GM19455 (cell line): ENCODE results near the gene SEMA5A.
"Not testable (repeated sequence)": the region's sequence is repeated elsewhere in the genome, so short reads cannot be mapped to it uniquely, and the experiment has no call there.

ENCODE experiments used
- ATAC-seq: cut with Tn5 transposase; IDR thresholded peaks from one replicate; pipeline ENCODE4 v1.9.1; 2021; ENCODE audit not compliant: unreplicated experiment

Gene SEMA5A

DNA sequence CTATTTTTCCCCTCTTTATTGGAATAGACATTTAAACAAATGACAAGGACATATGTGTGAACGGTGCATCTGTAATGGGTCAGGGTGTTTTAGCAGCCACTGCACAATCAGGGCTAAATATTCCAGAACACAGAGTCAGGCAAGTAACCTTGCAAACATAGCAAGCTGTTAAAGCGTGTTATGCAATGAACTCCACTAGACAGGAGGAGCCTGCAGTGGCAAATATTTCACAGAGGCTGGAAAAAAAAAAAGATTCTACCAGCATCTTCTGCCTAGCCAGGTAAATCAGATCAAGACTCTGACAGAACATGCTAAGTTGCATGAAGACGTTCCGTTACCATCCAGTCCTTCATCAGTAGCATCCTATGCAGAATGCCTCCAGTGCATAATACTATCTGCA, 171.8 kb downstream of the SEMA5A start:
- ATAC-seq, result no peak

DNA sequence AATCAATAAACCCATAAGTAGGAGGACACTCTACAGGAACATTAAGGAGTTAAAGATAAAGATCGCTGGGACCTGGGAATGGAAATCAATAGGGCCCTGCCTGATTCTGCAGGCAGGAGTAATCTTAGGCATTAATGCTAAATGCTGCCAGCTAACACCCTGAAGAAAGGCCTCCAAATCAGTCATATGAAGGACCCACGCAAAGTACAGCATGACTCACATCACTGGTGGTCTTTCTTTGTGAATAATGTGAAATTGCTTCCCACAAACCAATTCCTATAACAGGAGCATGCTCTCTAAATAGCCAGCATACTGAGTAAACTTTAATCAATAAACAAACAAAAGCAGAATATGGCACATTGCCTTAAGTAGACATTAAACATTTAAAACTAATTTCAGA, 172.3 kb downstream of the SEMA5A start:
- no peak for ATAC-seq

DNA sequence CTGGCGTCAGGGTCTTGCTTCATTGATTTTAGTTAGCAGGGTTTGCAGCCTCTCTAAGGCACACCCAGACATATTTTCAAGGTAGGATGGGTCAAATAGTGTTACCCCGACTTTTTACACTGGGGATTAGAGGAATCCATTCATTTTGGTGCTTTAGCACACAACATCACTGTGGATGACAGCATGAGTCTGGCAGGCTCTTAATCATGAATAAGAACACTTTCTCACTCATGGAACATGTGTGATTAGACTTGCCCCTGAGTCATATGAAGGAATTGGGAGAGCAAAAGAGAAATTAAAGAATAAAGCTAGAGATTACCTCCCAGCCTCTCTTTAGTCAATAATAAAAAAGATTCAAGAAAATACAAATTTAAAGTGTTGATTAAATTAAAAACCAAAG, 175.6 kb downstream of the SEMA5A start:
- no peak for ATAC-seq

DNA sequence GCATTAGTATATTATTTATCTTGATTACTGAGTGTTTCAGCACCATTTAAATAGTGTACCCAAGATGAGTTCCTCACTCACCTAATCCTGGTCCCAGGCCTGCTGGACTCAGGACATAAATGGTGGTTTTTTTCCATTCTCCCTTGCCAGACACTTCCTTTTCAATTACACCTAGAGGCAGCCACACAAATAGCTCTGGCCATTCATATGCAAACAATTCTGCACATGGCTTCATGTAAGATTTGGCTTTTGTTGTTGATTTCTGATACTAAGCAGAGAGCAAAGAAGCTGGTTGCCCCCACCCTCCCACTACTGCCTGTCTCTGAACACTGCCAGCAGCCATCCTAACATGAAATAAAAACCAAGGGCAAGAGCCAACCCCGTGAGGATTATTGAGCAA, 180.4 kb downstream of the SEMA5A start:
- ATAC-seq, result no peak

DNA sequence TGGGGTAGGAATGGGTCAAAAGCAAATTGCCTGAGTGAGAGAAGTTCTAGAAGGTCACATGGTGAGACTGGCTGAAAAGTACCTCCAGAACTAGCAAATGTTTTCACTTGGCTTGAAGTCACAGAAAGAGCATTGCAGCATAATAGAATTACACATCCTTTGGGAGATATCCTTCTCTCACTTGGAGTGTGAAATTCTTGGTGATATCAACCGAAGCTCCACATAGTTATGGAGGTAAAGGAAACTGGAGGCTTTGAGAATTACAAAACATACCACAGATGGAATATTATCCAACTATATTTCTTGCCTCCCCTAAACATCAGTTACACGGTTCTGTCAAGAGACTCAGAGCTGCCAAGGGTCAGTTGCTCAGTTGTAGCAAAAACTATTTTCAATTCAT, 182.4 kb downstream of the SEMA5A start:
- ATAC-seq, result peak; percentile 10

GRCh38 chr5:9363026-9363425, 182.8 kb downstream of the SEMA5A start:
- ATAC-seq, result peak; percentile 70

DNA sequence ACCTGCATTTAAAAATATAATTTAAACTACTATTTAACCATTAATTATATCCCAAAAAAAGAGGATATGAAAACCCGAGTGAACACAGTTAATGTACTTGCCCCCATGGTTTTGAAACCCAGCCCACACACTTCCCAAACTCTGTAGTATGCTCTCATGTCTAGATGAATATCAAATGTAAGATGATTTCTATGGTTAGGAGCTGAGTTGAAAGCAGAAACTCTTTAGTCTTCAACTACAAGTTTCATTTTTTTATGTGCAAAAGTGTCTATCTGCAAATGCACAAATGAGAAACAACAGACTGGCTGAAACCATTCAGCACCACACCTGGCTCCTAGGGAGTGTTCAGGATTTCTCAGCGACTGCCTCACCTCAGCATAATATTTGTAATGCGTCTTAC, 183.3 kb downstream of the SEMA5A start:
- peak; percentile 68 for ATAC-seq

DNA sequence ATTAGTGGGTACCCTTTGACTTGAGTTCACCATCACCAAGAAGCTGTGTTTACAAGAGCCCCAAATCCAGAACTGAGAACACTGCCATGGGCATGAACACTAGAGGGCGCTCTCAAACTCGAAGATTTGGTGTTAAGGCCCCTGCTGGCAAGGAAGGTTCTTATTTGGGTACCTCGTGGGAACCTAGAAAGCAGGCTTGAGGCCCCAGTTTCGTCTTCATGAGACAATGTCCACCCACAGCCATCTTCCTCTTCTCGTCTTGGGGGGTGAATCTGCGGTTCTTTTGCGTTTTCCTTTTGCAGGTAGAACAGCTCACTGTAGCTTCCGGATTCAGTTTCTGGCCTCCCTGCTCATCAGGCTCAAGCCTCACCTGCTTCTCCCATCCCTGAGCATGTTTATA, 184.0 kb downstream of the SEMA5A start:
- ATAC-seq, result peak; percentile 64

- no peak for ATAC-seq
Measured at GRCh38 chr5:9358961-9359685, 186.8 kb downstream of the SEMA5A start.

DNA sequence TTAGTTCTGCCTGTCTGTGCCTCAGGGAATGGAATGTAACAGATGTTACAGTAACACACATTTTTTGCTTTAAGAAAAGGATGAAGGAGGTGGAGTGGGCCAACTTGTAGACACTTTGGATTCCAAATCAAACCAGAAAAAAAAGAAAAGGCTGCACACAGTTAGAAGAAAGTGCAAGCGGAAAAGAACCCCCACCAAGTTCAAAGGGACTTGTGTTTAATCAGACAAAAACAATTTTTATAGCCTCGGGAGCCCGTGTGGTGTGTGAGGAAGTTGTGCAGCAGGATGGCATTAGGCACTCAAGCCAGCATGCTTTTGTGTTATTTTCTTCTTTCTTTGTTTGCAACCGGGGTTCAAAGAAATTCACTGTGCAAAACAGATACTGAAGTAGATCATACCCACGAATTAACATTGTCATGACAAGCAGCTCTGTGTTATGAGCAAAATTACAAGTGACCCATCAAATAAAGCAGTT, 189.5 kb downstream of the SEMA5A start:
- no peak for ATAC-seq

GRCh38 chr5:9354336-9355081, 191.4 kb downstream of the SEMA5A start:
- ATAC-seq, result no peak

- not testable (repeated sequence) for ATAC-seq
Measured at GRCh38 chr5:9353048-9353447, 192.8 kb downstream of the SEMA5A start.

GRCh38 chr5:9351546-9351945, 194.3 kb downstream of the SEMA5A start:
- ATAC-seq, result no peak

DNA sequence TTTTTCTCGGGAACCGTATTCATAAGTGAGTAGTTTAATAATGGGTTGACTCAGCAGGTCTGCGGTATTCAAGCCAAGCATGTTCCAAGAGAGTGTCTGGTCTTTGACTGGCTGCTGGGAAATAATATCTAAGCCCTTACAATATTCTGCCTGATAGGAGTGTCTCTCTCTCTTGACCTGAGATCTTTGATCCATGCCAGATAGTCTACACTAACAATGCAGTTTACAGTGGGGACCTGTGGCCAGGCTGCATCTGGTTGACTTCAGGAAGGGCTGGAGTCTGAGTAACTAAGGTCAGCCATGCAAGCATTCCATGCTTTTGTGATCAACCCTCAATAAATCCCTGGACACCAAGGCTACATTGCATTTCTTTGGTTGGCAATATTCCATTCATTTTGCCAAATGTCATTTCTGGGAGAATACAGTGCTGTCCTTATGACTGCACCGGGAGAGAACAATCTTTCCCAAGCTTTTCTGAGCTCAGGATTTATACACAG, 195.5 kb downstream of the SEMA5A start:
- no peak for ATAC-seq

- ATAC-seq, result no peak
Measured at GRCh38 chr5:9348401-9348996, 197.4 kb downstream of the SEMA5A start.

GRCh38 chr5:9347541-9348295, 198.2 kb downstream of the SEMA5A start:
- ATAC-seq, result no peak

DNA sequence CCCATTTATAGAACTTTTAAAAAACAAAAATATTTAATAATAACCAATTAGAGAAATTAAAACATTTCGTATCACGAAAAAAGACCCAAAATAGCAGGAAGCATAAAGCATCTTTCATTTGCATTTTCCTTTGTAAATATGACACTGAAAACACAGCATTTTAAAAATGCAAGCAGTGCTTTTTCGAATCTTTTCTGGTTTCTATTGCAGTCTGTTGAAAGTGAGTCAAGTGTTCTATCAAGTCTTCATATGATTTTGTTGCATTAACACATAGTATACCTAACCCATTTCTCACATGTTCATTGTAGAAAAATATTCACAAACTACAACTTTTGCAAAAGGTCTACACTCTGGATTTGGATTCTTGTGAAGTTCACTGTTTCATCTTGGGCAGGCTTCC, 198.8 kb downstream of the SEMA5A start:
- ATAC-seq, result no peak

DNA sequence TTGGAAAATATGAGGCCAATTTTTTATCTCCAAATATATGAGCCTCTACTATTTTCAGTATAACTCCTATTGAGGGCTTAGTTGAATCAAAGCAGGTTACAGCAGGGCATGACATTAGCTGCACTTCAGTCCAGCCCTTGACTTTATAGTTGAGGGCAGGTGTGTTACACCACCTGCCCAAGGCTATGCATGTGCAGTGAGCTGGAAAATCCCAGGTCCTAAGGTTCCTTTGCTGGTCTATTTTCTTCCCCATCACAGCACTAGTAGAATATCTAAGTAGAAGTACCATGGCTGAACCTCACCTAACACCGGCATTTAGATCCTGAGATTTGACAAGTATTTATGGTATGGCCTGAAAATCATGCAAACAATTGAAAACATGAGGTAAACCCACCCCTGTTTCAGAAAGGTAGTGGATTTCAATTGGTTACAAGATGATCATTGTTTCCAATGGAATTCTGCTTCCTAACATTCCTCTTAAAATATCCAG, 201.1 kb downstream of the SEMA5A start:
- ATAC-seq, result no peak

GRCh38 chr5:9343146-9343850, 202.6 kb downstream of the SEMA5A start:
- no peak for ATAC-seq

DNA sequence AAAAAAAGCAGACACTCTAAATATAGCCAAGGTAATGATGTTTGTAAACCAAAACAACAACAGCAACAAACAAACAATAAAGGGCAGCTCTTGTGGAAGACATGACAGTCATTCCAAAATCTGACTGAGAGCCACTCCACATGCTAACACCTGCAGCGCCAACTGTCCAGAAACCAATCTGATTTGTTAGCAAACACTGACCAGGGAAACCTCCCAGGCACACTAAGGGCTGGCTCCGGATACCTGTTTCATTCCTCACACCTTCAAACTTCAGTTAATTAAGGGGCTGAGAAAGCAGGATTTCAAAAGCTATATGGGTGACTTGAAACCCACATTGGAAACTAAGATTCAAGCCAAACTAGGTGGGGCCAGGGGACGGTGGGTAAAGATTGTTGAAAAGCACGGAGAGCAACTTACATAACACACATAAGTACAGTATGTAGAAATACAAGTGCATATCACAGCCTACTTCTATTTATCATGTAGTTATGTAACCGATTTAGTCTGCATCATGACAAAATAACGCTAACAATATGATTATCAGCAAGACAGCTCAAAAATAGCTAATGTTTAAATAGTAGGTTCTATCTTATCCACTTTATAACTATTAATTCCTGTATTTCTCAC, 203.6 kb downstream of the SEMA5A start:
- ATAC-seq, result no peak
